IgD-negative memory B cell (primary cell): ENCODE measurements around the gene NSF. TPM values are rescaled to one million over a fixed set of nuclear protein-coding genes. Genes with fewer than 3 reads are reported as not detected.

Experiments used
- H3K27ac Mint-ChIP-seq, 3 donors: one replicate each; pipeline ENCODE4 v1.8.0; 2020 to 2022; ENCODE audit warnings: mild to moderate bottlenecking in 3 of 3, mixed read lengths in 3 of 3, moderate library complexity in 1 of 3
- H3K27me3 Mint-ChIP-seq: one replicate; pipeline ENCODE4 v1.8.0; 2021; ENCODE audit warnings: mixed read lengths
- H3K36me3 Mint-ChIP-seq: one replicate; pipeline ENCODE4 v1.8.0; 2020; ENCODE audit warnings: mild to moderate bottlenecking, mixed read lengths
- H3K4me1 Mint-ChIP-seq, 3 donors: one replicate each; pipeline ENCODE4 v1.8.0; 2020 to 2022; ENCODE audit warnings: mixed read lengths in 3 of 3, mild to moderate bottlenecking in 1 of 3
- H3K4me3 Mint-ChIP-seq, 4 donors: one replicate each; pipeline ENCODE4 v1.8.0; 2020 to 2022; ENCODE audit warnings: mild to moderate bottlenecking in 4 of 4, mixed read lengths in 4 of 4, moderate library complexity in 3 of 4
- H3K9me3 Mint-ChIP-seq, 3 donors: one replicate each; pipeline ENCODE4 v1.8.0; 2020 to 2021; ENCODE audit warnings: mixed read lengths in 3 of 3, mild to moderate bottlenecking in 1 of 3
- polyA plus RNA-seq: library from polyadenylated mRNA; unstranded; fragments of 300-500 nt; fragmentation: Illumina TruSeq; gene quantifications from one replicate; pipeline ENCODE4 v1.2.3, GENCODE V29; 2021

Gene NSF
- polyA plus RNA-seq, 1 donor from 2014 or later, result 16.5 TPM

DNA sequence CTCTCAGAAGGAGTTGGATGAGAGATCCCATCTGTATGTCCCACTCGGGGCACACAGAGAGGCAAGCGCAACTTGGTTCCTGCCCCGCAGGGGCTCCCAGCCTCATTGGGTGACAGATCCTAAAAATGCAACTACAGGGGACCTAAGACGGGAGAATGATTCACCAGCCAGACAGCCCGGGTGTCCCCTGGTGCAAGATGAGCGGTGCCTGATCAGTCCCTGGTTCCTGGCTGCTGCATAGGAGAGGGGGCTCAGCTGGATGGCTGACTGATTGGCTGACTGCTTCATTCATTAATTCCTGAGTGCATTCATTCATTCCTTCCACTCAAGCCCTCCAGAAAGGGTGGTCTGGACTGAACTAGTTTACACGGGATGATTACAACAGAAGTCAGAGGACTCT, 206.1 kb downstream of the NSF start:
- Mint-ChIP-seq H3K27me3 (peaks cover 12% of the 10 kb centered on the region), H3K4me1 (no peaks in the 10 kb centered on the region), H3K4me3 (no peak overlapping the region), H3K9me3 (peaks cover 0 to 2% (median 0%) of the 10 kb centered on the region in 3 donors), H3K36me3 (peaks cover 2% of the 10 kb centered on the region), H3K27ac (no peak overlapping the region)

DNA sequence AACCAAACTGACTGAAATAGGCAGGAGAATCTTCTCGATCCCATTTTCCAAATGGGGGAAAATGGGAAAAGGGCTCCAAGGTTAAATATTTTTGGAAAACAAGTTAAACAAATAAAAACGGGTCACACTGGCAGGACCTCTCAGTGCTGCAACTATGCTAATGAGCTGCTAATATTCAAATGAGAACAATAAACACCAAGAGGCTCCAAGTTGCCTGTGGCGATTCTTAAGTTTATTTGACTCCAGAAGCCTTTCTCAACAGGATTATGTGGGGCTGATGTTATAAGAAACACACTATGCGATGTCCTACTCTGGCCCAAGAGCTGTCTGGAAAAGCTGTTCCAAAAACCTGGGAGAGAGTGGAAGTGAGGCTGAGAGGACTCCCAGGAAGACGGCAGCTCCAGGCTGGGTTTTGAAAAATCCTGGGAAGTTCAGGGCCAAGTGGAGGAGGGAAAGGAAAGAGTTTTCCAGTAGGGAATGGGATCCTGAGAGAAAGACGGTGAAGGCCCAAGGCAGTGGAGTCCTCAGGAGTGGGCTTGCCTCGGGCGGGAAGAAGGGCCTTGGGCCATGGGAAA, 206.6 kb downstream of the NSF start:
- peaks cover 10% of the 10 kb centered on the region for H3K27me3 Mint-ChIP-seq
- peaks cover 0 to 2% (median 0%) of the 10 kb centered on the region in 3 donors for H3K9me3 Mint-ChIP-seq
- H3K36me3 Mint-ChIP-seq, result peaks cover 2% of the 10 kb centered on the region
- no peak overlapping the region for H3K27ac Mint-ChIP-seq
- H3K4me1 Mint-ChIP-seq, result no peaks in the 10 kb centered on the region
- H3K4me3 Mint-ChIP-seq, result no peak overlapping the region

- H3K27me3 Mint-ChIP-seq, result peaks cover 4% of the 10 kb centered on the region
- H3K4me1 Mint-ChIP-seq, result no peaks in the 10 kb centered on the region
- H3K36me3 Mint-ChIP-seq, result peaks cover 4% of the 10 kb centered on the region
- H3K9me3 Mint-ChIP-seq, result peaks cover 0 to 5% (median 0%) of the 10 kb centered on the region in 3 donors
- no peak overlapping the region for H3K27ac Mint-ChIP-seq
- no peak overlapping the region for H3K4me3 Mint-ChIP-seq
Measured at GRCh38 chr17:46800573-46800972, 210.1 kb downstream of the NSF start.

DNA sequence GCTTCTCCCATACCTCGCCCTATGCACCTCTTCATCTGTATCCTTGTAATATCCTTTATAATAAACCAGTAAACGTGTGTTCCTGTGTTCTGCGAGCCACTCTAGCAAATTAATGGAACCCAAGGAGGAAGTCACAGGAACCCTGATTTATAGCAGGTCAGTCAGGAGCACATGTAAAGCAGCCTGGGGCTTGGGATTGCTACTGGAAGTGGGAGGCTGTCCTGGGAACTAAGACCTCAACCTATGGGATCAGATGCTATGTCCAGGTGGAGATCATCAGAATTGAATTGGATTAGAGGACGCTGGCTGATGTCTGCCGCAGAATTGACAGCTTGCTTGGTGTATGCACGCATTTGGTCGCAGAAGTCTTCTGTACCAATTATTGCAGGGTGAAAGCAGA, 212.3 kb downstream of the NSF start:
- no peak overlapping the region for H3K27ac Mint-ChIP-seq
- H3K36me3 Mint-ChIP-seq, result peaks cover 2% of the 10 kb centered on the region
- H3K4me1 Mint-ChIP-seq, result no peaks in the 10 kb centered on the region
- H3K9me3 Mint-ChIP-seq, result peaks cover 0 to 5% (median 0%) of the 10 kb centered on the region in 3 donors
- no peak overlapping the region for H3K4me3 Mint-ChIP-seq
- H3K27me3 Mint-ChIP-seq, result peaks cover 2% of the 10 kb centered on the region

DNA sequence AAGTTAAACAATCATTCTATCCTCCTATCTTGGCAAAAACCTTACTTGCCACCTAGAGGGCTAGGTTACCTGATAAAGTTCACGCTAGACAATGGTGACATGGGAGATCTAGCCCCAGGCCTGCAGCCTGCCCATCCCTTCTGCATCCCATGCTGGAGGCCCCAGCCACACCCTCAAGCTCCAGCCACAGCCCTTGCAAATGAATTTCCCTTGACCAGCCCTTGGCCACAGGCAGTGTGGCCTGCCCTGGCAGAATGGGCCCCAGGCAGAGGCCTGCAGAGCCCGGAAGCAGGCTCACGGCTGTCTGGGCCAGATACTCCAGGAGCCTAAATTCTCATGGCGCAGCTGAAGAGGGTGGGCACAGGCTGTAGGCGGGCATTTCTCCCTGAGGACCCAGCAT, 213.1 kb downstream of the NSF start:
- Mint-ChIP-seq H3K9me3 (peaks cover 0 to 5% (median 0%) of the 10 kb centered on the region in 3 donors), H3K36me3 (peaks cover 2% of the 10 kb centered on the region), H3K4me3 (no peak overlapping the region), H3K4me1 (no peaks in the 10 kb centered on the region), H3K27ac (no peak overlapping the region), H3K27me3 (peaks cover 2% of the 10 kb centered on the region)

DNA sequence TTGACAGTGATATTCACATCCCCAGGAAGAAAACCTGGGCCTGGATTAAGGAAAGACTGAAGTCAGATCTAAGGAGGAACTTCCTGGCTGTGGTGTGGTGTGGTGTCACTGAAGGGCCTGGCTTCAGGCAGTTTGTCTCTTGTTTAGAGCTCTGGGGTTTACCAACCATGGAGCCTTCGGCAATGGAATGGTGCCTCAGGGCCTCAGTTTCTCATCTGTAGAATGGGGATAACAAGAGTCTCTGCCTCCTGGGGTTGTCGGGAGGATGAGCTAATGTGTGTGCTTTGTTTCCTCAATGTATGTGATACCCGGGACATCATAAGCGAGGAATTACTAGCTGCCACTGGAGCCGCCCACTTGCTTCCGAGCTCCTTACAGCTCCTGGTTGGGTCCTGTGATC, 215.3 kb downstream of the NSF start:
- Mint-ChIP-seq H3K9me3 (peaks cover 0 to 3% (median 0%) of the 10 kb centered on the region in 3 donors), H3K27me3 (peaks cover 5% of the 10 kb centered on the region), H3K4me1 (no peaks in the 10 kb centered on the region), H3K27ac (no peak overlapping the region), H3K36me3 (peaks cover 2% of the 10 kb centered on the region), H3K4me3 (peak overlapping the region in 1 of 4 donors; percentile 58)

Other genes with a start within 250 kb of the NSF start
- gene ARL17B, start 228.9 kb upstream of the NSF start, polyA plus RNA-seq, result 32.3 TPM
- gene LRRC37A2, start 78.2 kb upstream of the NSF start, polyA plus RNA-seq, result 12.2 TPM
- 5.9 TPM for gene ARL17A, start 11.0 kb upstream of the NSF start, polyA plus RNA-seq
- gene WNT3, start 228.0 kb downstream of the NSF start, polyA plus RNA-seq, result 0.14 TPM